A673 (cell line): ENCODE results near the gene DGCR8. TPM values are rescaled to one million over a fixed set of nuclear protein-coding genes. Genes with fewer than 3 reads are reported as not detected.
A peak's percentile ranks its signal among the peaks of the same experiment; 100 is the strongest.

ENCODE experiments used
- BruUV-seq: library from RNA; stranded (reverse); fragments of 400-500 nt; replicated peaks from 2 replicates; lab custom pipeline; 2021; lab: Mats Ljungman, UMichigan
- CTCF ChIA-PET: fragments of 300-600 bp; sonication (Branson Sonifier 250); formaldehyde crosslinking; loops from one replicate; lab custom pipeline; 2022; ENCODE audit warnings: antibody characterized with exemption; lab: Charles Lee
- POLR2A ChIA-PET: fragments of 300-600 bp; sonication (Branson Sonifier 250); formaldehyde crosslinking; loops from one replicate; lab custom pipeline; 2022; ENCODE audit warnings: antibody characterized with exemption; ENCODE audit not compliant: low non-redundant PET; lab: Charles Lee
- DNase-seq: peaks from one replicate; pipeline ENCODE4 v3.0.0-alpha.2; 2015; ENCODE audit warnings: low spot score
- H3K27ac ChIP-seq: fragments of 200-600 bp; sonication (generic); 2 replicates; pipeline ENCODE4 v1.5.1; 2016; ENCODE audit warnings: mixed run types, low read depth, mild to moderate bottlenecking, mixed read lengths, antibody characterized with exemption, low read length; ENCODE audit not compliant: poor library complexity, severe bottlenecking
- H3K27me3 ChIP-seq: fragments of 200-600 bp; sonication (generic); replicated peaks from 2 replicates; pipeline ENCODE4 v1.6.1; 2017; ENCODE audit warnings: mixed run types, low read depth, mild to moderate bottlenecking, mixed read lengths, antibody characterized with exemption, low read length; ENCODE audit not compliant: insufficient read depth, poor library complexity
- H3K36me3 ChIP-seq: fragments of 200-600 bp; sonication (generic); 2 replicates; pipeline ENCODE4 v1.6.1; 2016; ENCODE audit warnings: mixed run types, mild to moderate bottlenecking, mixed read lengths, antibody characterized with exemption, low read length; ENCODE audit not compliant: insufficient read depth, poor library complexity, severe bottlenecking
- H3K4me1 ChIP-seq: fragments of 200-600 bp; sonication (generic); 2 replicates; pipeline ENCODE4 v1.6.1; 2017; ENCODE audit warnings: mixed run types, mild to moderate bottlenecking, mixed read lengths, antibody characterized with exemption, low read length; ENCODE audit not compliant: insufficient read depth, poor library complexity, severe bottlenecking
- H3K4me3 ChIP-seq: fragments of 200-600 bp; sonication (generic); 2 replicates; pipeline ENCODE4 v1.5.1; 2016; ENCODE audit warnings: low read depth, mixed run types, mild to moderate bottlenecking, mixed read lengths, low read length; ENCODE audit not compliant: poor library complexity, severe bottlenecking
- H3K9me3 ChIP-seq: fragments of 200-600 bp; sonication (generic); 2 replicates; pipeline ENCODE4 v1.6.1; 2016; ENCODE audit warnings: mixed run types, low read depth, mild to moderate bottlenecking, mixed read lengths, antibody characterized with exemption, low read length; ENCODE audit not compliant: poor library complexity, severe bottlenecking
- CTCF ChIP-seq: fragments of 300-800, 200-600 bp; sonication (generic); conservative IDR thresholded peaks from 2 replicates; pipeline ENCODE4 v1.5.1; 2017; ENCODE audit warnings: low read depth, mild to moderate bottlenecking, antibody characterized with exemption, low read length, moderate library complexity, mixed read lengths
- EZH2 ChIP-seq: fragments of 200-600 bp; sonication (generic); IDR thresholded peaks from 2 replicates; pipeline ENCODE4 v1.6.1; 2017; ENCODE audit warnings: borderline replicate concordance, low read depth, mild to moderate bottlenecking, mixed read lengths, antibody characterized with exemption, low read length; ENCODE audit not compliant: poor library complexity, severe bottlenecking
- intact Hi-C: fragments of 100-400 bp; cut with micrococcal nuclease; formaldehyde crosslinking; loops from one replicate; pipeline ENCODE4 v1.10.0; 2022; ENCODE audit not compliant: unreplicated experiment
- total RNA-seq: library from RNA; stranded (reverse); gene quantifications from 2 replicates; pipeline ENCODE4 v1.2.3, GENCODE V29; 2021

Gene DGCR8
- total RNA-seq, 1 experiment from 2014 or later: 63.2 TPM

GRCh38 chr22:20131859-20132685 is 52.0 kb downstream of the DGCR8 start:
- Histone ChIP-seq H3K9me3 (no peaks in the 10 kb centered on the region), H3K4me1 (peaks cover 5% of the 10 kb centered on the region), H3K36me3 (peaks cover 10% of the 10 kb centered on the region), H3K4me3 (peak overlapping the region; percentile 88), H3K27me3 (no peaks in the 10 kb centered on the region), H3K27ac (peak overlapping the region; percentile 71)
- BruUV-seq: no TSS peak
- POLR2A ChIA-PET: no interaction called here
- CTCF ChIA-PET: no interaction called here
- intact Hi-C loops: no loop called here
- DNase-seq: no peak
- TF ChIP-seq CTCF (no peak), EZH2 (no peak)

GRCh38 chr22:20132686-20133246 is 52.7 kb downstream of the DGCR8 start:
- Histone ChIP-seq H3K36me3 (peaks cover 4% of the 10 kb centered on the region), H3K27ac (peak overlapping the region; percentile 71), H3K9me3 (no peaks in the 10 kb centered on the region), H3K4me1 (peaks cover 5% of the 10 kb centered on the region), H3K27me3 (no peaks in the 10 kb centered on the region), H3K4me3 (peak overlapping the region; percentile 88)
- CTCF ChIA-PET: no interaction called here
- no TSS peak for BruUV-seq
- DNase-seq: no peak
- intact Hi-C loops: no loop called here
- POLR2A ChIA-PET: no interaction called here
- TF ChIP-seq EZH2 (no peak), CTCF (no peak)

GRCh38 chr22:20133930-20134549 is 54.0 kb downstream of the DGCR8 start:
- no peaks in the 10 kb centered on the region for H3K9me3 ChIP-seq
- TF ChIP-seq EZH2: no peak
- TF ChIP-seq CTCF: no peak
- no peak overlapping the region for H3K27ac ChIP-seq
- ChIA-PET POLR2A (no interaction called here), CTCF (no interaction called here)
- no peaks in the 10 kb centered on the region for H3K27me3 ChIP-seq
- H3K36me3 ChIP-seq: no peaks in the 10 kb centered on the region
- BruUV-seq: no TSS peak
- H3K4me3 ChIP-seq: no peak overlapping the region
- DNase-seq: no peak
- intact Hi-C loops: no loop called here
- H3K4me1 ChIP-seq: peaks cover 5% of the 10 kb centered on the region
